ENCODE results near the gene STRAP.

STRAP gene

GRCh38 chr12:15882118-15882971 is at the start of gene STRAP:
TSS of gene STRAP (plus strand) at chr12:15882387. CDS start at chr12:15882708, 321 bp downstream.
- TF ChIP-seq CTCF (IDR thresholded peaks at IDR 0.05; ENCODE audit: control insufficient read depth, extremely low read depth, insufficient read depth) = no peak
- peak within 1 kb of the TSS; percentile 84 for H3K4me3 ChIP-seq (ENCODE audit: low read depth, low read length)
- peak; percentile 92 for DNase-seq (ENCODE audit: low read depth)

- no peak for TF ChIP-seq CTCF (IDR thresholded peaks at IDR 0.05; ENCODE audit: control insufficient read depth, extremely low read depth, insufficient read depth)
- H3K4me3 ChIP-seq (ENCODE audit: low read depth, low read length) = no peak overlapping the region
- no peak for DNase-seq (ENCODE audit: low read depth)
Measured at GRCh38 chr12:15834575-15834974, 47.6 kb upstream of the STRAP start.

GRCh38 chr12:15837141-15837790 is 44.9 kb upstream of the STRAP start:
- H3K4me3 ChIP-seq (ENCODE audit: low read depth, low read length) = no peak overlapping the region
- no peak for TF ChIP-seq CTCF (IDR thresholded peaks at IDR 0.05; ENCODE audit: control insufficient read depth, extremely low read depth, insufficient read depth)
- DNase-seq (ENCODE audit: low read depth) = no peak

- no peak for DNase-seq (ENCODE audit: low read depth)
- TF ChIP-seq CTCF (IDR thresholded peaks at IDR 0.05; ENCODE audit: control insufficient read depth, extremely low read depth, insufficient read depth) = no peak
- H3K4me3 ChIP-seq (ENCODE audit: low read depth, low read length) = no peak overlapping the region
Measured at GRCh38 chr12:15839041-15839440, 43.1 kb upstream of the STRAP start.

GRCh38 chr12:15839682-15840081 is 42.5 kb upstream of the STRAP start:
- H3K4me3 ChIP-seq (ENCODE audit: low read depth, low read length) = no peak overlapping the region
- no peak for DNase-seq (ENCODE audit: low read depth)
- no peak for TF ChIP-seq CTCF (IDR thresholded peaks at IDR 0.05; ENCODE audit: control insufficient read depth, extremely low read depth, insufficient read depth)

- no peak overlapping the region for H3K4me3 ChIP-seq (ENCODE audit: low read depth, low read length)
- DNase-seq (ENCODE audit: low read depth) = no peak
- TF ChIP-seq CTCF (IDR thresholded peaks at IDR 0.05; ENCODE audit: control insufficient read depth, extremely low read depth, insufficient read depth) = no peak
Measured at GRCh38 chr12:15842108-15842507, 40.1 kb upstream of the STRAP start.
